NB4 (cell line): ENCODE measurements around the gene SLC43A2.

ENCODE experiments used
- DNase-seq: peaks from one replicate; pipeline ENCODE4 v3.0.0; 2010; ENCODE audit warnings: low read depth
- H3K4me3 ChIP-seq: one replicate; pipeline ENCODE4 v1.5.1; 2011; ENCODE audit warnings: mild to moderate bottlenecking, low read depth, low read length, moderate library complexity
- MYC ChIP-seq: IDR thresholded peaks from 2 replicates; pipeline ENCODE4 v1.6.1; 2011; ENCODE audit warnings: low read depth, low read length
- POLR2A ChIP-seq: IDR thresholded peaks from 2 replicates; pipeline ENCODE4 v1.6.1; 2011; ENCODE audit warnings: mild to moderate bottlenecking; ENCODE audit not compliant: insufficient read length; ENCODE audit errors: extremely low read depth
- TF ChIP-seq, protein P1 (sequence below): IDR thresholded peaks from one replicate; pipeline ENCODE4 v1.5.1; 2012; ENCODE audit warnings: low read depth, low read length
- TF ChIP-seq, protein P2 (sequence below): IDR thresholded peaks from 2 replicates; pipeline ENCODE4 v1.6.1; 2011; ENCODE audit warnings: low read depth, low read length

Gene SLC43A2

GRCh38 chr17:1584167-1584566 is 44.5 kb downstream of the SLC43A2 start:
- no peak for DNase-seq
- no peak overlapping the region for H3K4me3 ChIP-seq
- TF ChIP-seq POLR2A (no peak), MYC (no peak)
- TF ChIP-seq, protein P1, sequence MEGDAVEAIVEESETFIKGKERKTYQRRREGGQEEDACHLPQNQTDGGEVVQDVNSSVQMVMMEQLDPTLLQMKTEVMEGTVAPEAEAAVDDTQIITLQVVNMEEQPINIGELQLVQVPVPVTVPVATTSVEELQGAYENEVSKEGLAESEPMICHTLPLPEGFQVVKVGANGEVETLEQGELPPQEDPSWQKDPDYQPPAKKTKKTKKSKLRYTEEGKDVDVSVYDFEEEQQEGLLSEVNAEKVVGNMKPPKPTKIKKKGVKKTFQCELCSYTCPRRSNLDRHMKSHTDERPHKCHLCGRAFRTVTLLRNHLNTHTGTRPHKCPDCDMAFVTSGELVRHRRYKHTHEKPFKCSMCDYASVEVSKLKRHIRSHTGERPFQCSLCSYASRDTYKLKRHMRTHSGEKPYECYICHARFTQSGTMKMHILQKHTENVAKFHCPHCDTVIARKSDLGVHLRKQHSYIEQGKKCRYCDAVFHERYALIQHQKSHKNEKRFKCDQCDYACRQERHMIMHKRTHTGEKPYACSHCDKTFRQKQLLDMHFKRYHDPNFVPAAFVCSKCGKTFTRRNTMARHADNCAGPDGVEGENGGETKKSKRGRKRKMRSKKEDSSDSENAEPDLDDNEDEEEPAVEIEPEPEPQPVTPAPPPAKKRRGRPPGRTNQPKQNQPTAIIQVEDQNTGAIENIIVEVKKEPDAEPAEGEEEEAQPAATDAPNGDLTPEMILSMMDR, result no peak
- TF ChIP-seq, protein P2, sequence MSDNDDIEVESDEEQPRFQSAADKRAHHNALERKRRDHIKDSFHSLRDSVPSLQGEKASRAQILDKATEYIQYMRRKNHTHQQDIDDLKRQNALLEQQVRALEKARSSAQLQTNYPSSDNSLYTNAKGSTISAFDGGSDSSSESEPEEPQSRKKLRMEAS, result no peak

DNA sequence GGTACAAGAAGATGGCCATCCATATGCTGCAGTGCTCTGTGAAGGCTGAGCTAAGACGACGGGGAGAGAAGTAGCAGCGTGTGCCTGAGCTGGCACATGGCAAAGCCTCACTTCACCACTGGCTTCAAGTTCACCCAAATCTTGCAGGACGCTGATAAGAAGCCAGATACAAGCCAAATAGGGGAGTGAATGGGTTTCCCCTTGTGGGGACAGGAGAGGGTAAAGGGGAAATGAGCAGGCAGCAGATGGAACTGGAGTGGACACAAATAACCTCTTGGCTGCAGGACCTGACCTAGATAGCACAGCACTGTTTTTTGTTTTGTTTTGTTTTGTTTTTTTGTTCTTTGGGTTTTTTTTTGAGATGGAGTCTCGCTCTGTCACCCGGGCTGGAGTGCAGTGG is 45.1 kb downstream of the SLC43A2 start:
- TF ChIP-seq POLR2A (no peak), MYC (no peak)
- TF ChIP-seq, protein P1, result no peak
- TF ChIP-seq, protein P2, result no peak
- no peak for DNase-seq
- no peak overlapping the region for H3K4me3 ChIP-seq

DNA sequence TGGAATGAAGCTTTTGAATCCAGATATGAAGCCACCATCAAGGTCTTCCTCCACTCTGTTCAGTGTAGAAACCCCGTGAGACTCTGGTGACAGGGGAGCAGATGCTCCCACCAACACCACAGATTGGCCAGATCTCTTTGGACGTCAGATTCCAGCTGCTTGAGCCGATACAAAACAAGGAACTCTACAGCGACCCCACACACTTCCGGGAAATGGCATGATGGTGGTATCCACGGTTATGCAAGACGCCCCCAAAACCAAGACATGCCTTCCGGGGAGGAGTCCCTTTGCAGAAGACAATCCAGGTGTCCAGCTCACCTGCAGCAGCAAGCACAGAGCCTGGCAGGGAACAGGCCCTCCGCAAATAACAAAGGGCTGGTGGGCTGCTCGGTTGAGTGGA is 46.3 kb downstream of the SLC43A2 start:
- no peak for DNase-seq
- no peak overlapping the region for H3K4me3 ChIP-seq
- TF ChIP-seq, protein P1, result no peak
- TF ChIP-seq POLR2A (no peak), MYC (no peak)
- TF ChIP-seq, protein P2, result no peak

DNA sequence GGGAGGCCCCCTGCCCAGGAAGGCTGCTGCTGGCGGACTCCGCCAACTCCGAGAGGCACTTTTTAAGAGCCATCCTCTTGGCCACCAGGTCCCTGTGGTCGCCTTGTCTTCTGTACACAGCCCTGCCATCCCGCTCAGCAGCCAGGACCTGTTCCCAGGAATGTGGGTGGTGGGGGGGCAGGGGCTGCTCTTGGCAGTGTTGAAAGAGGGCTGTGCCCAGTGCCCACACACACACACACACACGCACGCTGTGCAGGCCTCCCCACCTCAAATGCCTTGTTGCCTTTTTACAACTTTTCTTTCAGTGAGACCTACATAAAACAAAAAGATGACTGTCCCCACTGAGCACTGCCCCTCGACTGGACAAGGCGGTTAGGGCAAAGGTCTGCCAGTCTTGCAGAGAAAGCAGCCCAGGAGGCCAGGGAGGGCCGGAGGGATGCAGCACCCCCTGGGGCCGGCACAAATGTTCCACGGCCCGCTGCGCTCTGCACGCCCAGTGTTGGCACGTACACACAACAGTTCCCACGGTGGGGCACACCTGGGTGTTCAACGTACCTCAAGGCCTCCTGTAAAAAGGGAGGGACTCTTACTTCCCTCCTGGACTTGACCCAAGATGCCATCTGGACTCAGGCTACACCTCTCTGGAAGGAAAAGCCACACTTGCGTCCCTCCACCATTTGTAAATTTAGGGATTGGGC is 47.5 kb downstream of the SLC43A2 start:
- TF ChIP-seq MYC, result no peak
- TF ChIP-seq, protein P2, result no peak
- TF ChIP-seq, protein P1, result no peak
- TF ChIP-seq POLR2A, result no peak
- H3K4me3 ChIP-seq, result no peak overlapping the region
- no peak for DNase-seq

GRCh38 chr17:1578029-1578428 is 50.6 kb downstream of the SLC43A2 start:
- DNase-seq, result no peak
- no peak overlapping the region for H3K4me3 ChIP-seq
- TF ChIP-seq POLR2A (no peak), MYC (no peak)
- TF ChIP-seq, protein P2, result no peak
- TF ChIP-seq, protein P1, result no peak
